OCI-LY7 (cell line): ENCODE results near the gene DHRS9.

Experiments
- CTCF ChIP-seq: fragments of 200-600 bp; sonication (generic); conservative IDR thresholded peaks from 2 replicates; pipeline ENCODE4 v1.5.1; 2014; ENCODE audit warnings: mild to moderate bottlenecking, antibody characterized with exemption, low read length, moderate library complexity, mixed read lengths
- EZH2phosphoT487 ChIP-seq: fragments of 200-600 bp; sonication (generic); IDR thresholded peaks from 2 replicates; pipeline ENCODE4 v1.6.1; 2018; ENCODE audit warnings: low read depth, borderline replicate concordance, mild to moderate bottlenecking, mixed run types, antibody characterized with exemption, low read length, moderate library complexity, mixed read lengths

GRCh38 chr2:169119123-169119760 lies 49.9 kb downstream of the DHRS9 start:
- TF ChIP-seq CTCF (no peak), EZH2phosphoT487 (no peak)
